Cardiac fibroblast (primary cell): ENCODE results near the gene MAGI3.

Experiments
- DNase-seq, 2 donors: peaks; one replicate each; pipeline versions ENCODE4 v3.0.0 to v3.0.0-alpha.2; 2010; ENCODE audit warnings: low read depth in 2 of 2
- H3K4me3 ChIP-seq, 2 donors: replicated peaks in 1 of 2; 1 replicate in 1 of 2; 2 replicates in 1 of 2; pipeline ENCODE4 v1.5.1; 2011; ENCODE audit warnings: low read depth in 2 of 2, low read length in 2 of 2, mild to moderate bottlenecking in 2 of 2, moderate library complexity in 1 of 2
- CTCF ChIP-seq: IDR thresholded peaks from one replicate; pipeline ENCODE4 v1.5.1; 2011; ENCODE audit warnings: low read depth, mild to moderate bottlenecking, low read length, inconsistent platforms

Gene MAGI3

DNA sequence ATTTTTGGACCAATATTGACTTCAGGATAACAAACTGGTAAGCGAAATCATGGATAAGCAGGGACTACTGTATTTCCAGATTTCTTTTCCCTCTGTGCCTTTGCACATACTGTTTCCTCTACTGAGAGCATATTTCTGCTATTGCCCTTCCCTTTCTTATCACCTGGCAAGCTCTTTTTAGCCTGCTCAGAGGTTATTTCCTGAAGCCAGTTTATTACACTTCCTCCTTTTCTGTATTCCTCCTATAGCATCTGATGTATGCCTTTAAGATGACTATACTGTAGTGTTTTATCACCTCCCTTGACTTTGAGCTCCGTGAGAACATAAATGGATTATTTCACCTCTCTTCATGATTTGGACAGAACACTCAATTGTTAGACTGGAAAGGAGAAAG lies 49.0 kb downstream of the MAGI3 start:
- DNase-seq: no peak
- H3K4me3 ChIP-seq: no peak overlapping the region
- no peak for TF ChIP-seq CTCF

DNA sequence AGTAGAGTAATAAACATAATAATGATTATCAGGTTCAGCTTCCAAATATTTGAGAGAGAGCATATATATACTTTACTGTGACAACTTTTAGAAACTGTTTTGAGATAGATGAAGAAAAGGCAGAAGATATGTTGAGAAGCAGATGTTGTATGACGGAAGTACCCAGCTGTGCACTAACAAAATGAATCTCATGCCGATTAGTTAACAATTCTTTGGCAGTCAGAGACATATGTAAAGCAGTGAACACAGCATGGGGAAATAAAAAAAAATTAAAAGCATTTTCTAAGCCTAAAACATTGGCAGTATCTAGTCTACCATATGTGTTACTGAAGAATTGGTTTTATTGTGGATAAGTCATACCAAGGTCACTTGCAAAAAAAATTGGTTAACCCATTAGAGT lies 51.8 kb downstream of the MAGI3 start:
- DNase-seq: no peak
- no peak overlapping the region for H3K4me3 ChIP-seq
- no peak for TF ChIP-seq CTCF

DNA sequence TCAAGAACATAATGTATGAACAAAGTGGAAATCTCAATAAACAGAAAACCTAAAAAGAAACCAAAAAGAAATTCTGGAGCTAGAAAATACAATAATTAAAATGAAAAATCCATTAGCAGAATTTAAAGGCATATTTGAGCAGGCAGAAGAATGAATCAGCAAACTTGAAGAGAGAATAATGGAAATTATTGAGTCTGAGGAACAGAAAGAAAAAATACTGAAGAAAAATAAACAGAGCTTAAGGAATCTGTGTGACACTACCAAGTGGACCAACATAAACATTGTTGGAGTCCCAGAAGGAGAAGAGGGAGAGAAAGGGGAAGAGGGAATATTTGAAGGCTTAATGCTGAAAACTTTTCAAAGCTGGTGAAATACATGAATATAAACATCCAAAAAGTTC lies 54.5 kb downstream of the MAGI3 start:
- no peak for DNase-seq
- H3K4me3 ChIP-seq: no peak overlapping the region
- TF ChIP-seq CTCF: no peak

DNA sequence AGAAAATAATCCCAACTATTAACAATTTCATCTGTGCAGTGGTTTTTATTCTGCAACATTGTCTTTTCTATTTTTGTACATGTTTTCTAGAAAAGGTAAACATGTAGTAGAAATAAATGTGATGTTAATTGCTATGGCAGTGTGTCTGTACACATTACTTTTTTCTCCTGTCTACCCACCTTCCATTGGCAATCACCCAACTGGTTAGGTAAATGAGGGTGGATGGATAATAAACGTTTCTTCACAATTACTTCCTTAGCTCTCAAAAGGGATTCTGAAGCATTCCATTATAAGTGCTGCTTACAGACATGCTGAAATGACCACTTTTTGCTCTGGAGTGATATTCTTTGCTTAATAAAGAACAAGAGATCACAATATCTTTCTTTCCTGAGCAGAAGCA lies 61.4 kb downstream of the MAGI3 start:
- H3K4me3 ChIP-seq: no peak overlapping the region
- DNase-seq: no peak
- no peak for TF ChIP-seq CTCF

GRCh38 chr1:113452921-113453770 lies 62.8 kb downstream of the MAGI3 start:
- H3K4me3 ChIP-seq: no peak overlapping the region
- peak; percentile 76 for TF ChIP-seq CTCF
- peak; percentile 70 to 72 for DNase-seq

- no peak overlapping the region for H3K4me3 ChIP-seq
- TF ChIP-seq CTCF: no peak
- DNase-seq: peak in 1 of 2 donors; percentile 17
Measured at GRCh38 chr1:113453771-113454083, 63.4 kb downstream of the MAGI3 start.

DNA sequence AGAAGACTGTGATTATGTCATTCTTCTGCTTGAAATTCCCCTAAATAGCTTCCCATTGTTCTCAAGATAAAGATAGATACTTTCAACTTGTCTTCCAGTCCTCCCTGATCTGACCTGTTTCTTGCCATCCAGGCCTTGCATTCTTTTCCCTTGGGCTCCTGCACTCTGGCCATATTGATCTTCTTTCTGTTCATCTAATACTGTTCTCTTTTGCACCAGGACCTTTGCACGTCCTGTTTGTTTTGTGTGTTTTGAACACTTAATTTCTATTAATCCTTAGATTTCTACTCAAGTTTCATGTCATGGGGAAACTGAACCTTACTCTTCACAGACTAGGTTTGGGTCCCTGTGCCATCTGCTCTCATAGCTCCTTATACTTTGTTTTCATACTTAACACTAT lies 65.1 kb downstream of the MAGI3 start:
- H3K4me3 ChIP-seq: no peak overlapping the region
- DNase-seq: no peak

More for the DNA sequence above, 65.1 kb downstream of the MAGI3 start:
- TF ChIP-seq CTCF: no peak
